ENCODE measurements around the gene PAX5. TPM values are rescaled to one million over a fixed set of nuclear protein-coding genes. Genes with fewer than 3 reads are reported as not detected.

The PAX5 gene
- total and polyA plus RNA-seq, 2 experiments from 2014 or later: not detected

DNA sequence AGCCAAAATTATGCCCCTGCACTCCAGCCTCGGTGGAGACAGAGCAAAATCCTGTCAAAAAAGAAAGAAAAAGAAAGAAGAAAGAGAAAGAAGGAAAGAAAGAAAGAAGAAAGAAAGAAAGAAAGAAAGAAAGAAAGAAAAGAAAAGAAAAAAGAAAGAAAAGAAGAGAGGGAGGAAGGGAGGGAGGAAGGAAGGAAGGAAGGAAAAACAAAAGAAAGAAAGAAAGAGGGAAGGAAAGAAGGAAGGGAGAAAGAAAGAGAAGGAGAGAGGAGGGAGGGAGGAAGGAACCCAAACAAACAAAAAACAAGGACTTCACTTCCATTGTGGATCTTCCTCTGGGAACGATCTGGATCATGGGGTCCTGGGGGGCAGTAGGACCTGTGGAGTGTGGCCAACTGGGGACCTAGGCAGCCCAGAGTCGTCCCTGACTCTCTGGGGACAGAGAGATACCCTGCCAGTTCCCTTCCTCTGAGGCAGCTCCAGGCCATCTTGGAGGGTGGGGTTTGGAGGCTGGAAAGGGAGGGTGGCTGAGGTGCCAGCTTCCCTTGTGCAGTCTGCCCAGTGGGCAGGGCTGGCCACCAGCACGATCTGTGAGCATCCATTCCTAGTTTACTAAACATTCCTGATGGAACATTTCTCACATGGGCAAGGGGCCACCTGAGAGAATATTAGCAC, 216.8 kb downstream of the PAX5 start:
- H3K4me3 ChIP-seq: no peak overlapping the region
- no peak for DNase-seq
- no peaks in the 10 kb centered on the region for H4K20me1 ChIP-seq (ENCODE audit: insufficient read depth)
- H3K9me3 ChIP-seq (ENCODE audit: low read depth): no peaks in the 10 kb centered on the region
- no peak overlapping the region for H3K9ac ChIP-seq
- H3K9me2 ChIP-seq (ENCODE audit: insufficient read depth): no peaks in the 10 kb centered on the region
- in situ Hi-C loops (cut with MboI): no loop called here
- H2AFZ ChIP-seq: no peak overlapping the region
- H3K36me3 ChIP-seq (ENCODE audit: low read depth): no peaks in the 10 kb centered on the region
- peaks cover 4% of the 10 kb centered on the region; the same call in 1 of the 2 replicates for H3K4me1 ChIP-seq (ENCODE audit: insufficient read depth)
- H3K27me3 ChIP-seq (replicated peaks; ENCODE audit: insufficient read depth): peaks cover 48% of the 10 kb centered on the region
- TF ChIP-seq EZH2phosphoT487 (IDR thresholded peaks at IDR 0.05; ENCODE audit: insufficient read depth, low read depth) (no peak), EZH2 (IDR thresholded peaks at IDR 0.05; ENCODE audit: insufficient read depth, poor library complexity, severe bottlenecking) (no peak)
- no peak overlapping the region for H3K27ac ChIP-seq
- H3F3A ChIP-seq (ENCODE audit: insufficient read depth): no peaks in the 10 kb centered on the region
- no peak overlapping the region for H3K4me2 ChIP-seq (ENCODE audit: unreplicated experiment)
- 24 to 25% methylated on average over 4 of the region's 4 CpGs for WGBS, 2 experiments (ENCODE audit: low coverage in 1 of 2, low lambda C conversion rate in 2 of 2, missing lambda C conversion rate in 2 of 2)
- no peaks in the 10 kb centered on the region for H3K79me2 ChIP-seq (ENCODE audit: insufficient read depth)

DNA sequence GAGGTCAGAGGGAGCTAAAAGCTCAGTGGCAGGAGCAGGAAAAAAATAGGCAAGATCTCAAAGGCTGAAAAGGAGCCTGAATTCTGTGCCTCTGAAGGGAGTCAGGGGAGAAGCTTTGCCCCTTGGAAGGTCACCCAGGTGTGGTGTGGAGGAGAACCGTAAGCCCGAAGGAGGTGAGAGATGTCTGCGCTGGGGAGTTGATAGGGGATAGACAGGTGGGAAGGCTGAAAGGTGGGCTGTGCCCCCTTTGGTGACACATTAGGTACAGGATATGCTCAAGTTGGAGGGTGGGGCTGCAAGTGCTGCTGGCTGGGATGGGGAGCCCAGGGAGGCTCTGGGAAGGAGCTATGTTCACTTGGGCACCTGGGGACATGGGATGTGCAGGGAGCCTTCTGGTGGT, 217.7 kb downstream of the PAX5 start:
- in situ Hi-C loops (cut with MboI): no loop called here
- Histone ChIP-seq H3K36me3 (ENCODE audit: low read depth) (no peaks in the 10 kb centered on the region), H3K27me3 (replicated peaks; ENCODE audit: insufficient read depth) (peaks cover 50% of the 10 kb centered on the region), H3F3A (ENCODE audit: insufficient read depth) (no peaks in the 10 kb centered on the region), H3K4me1 (ENCODE audit: insufficient read depth) (peaks cover 4% of the 10 kb centered on the region; the same call in 1 of the 2 replicates), H3K4me2 (ENCODE audit: unreplicated experiment) (no peak overlapping the region), H3K27ac (no peak overlapping the region), H3K9me3 (ENCODE audit: low read depth) (no peaks in the 10 kb centered on the region), H3K79me2 (ENCODE audit: insufficient read depth) (no peaks in the 10 kb centered on the region), H3K4me3 (no peak overlapping the region), H3K9ac (no peak overlapping the region), H2AFZ (no peak overlapping the region), H4K20me1 (ENCODE audit: insufficient read depth) (no peaks in the 10 kb centered on the region), H3K9me2 (ENCODE audit: insufficient read depth) (no peaks in the 10 kb centered on the region)
- TF ChIP-seq EZH2phosphoT487 (IDR thresholded peaks at IDR 0.05; ENCODE audit: insufficient read depth, low read depth) (no peak), EZH2 (IDR thresholded peaks at IDR 0.05; ENCODE audit: insufficient read depth, poor library complexity, severe bottlenecking) (no peak)
- 50 to 75% methylated on average over 3 of the region's 3 CpGs for WGBS, 2 experiments (ENCODE audit: low coverage in 1 of 2, low lambda C conversion rate in 2 of 2, missing lambda C conversion rate in 2 of 2)
- no peak for DNase-seq

DNA sequence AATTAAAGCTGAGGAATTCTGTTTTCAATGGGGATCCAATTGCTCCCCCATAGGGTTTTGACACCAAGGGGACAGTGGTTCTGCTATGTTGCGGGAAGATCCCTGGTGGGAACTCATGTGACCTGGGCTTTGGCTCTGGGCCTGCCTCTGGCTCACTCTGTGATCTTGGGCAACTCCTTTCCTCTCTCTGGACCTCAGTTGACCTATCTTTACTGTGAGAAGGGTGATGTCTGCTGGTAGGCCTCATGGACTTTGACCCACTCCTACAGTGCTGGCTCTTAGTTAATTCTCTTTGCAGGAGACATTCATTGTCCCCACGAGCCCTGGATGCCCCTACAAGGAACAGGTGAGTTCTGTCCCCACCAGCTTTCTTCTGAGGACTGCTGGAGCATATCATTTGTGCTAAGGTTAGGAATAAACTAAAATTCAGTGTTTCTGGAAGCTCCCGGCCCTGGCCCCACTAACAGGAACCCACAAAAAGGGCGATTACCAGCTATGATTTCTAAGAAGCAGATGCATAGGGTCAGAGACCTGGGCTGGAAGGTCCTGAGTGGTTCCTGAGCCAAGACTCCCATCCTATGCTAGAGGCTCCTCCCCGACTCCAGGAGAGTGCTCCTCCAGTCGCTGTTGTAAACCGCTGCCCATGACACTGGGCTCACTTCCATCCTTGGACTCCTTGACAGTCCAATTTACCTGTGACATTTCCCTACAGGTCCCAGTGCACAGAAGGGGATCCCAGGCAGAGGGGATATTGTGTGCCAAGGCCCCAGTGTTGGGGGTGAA, 218.3 kb downstream of the PAX5 start:
- H3K9ac ChIP-seq: no peak overlapping the region
- no peaks in the 10 kb centered on the region for H3K9me3 ChIP-seq (ENCODE audit: low read depth)
- H3K36me3 ChIP-seq (ENCODE audit: low read depth): no peaks in the 10 kb centered on the region
- no peaks in the 10 kb centered on the region for H3K9me2 ChIP-seq (ENCODE audit: insufficient read depth)
- H3K4me1 ChIP-seq (ENCODE audit: insufficient read depth): peaks cover 4% of the 10 kb centered on the region; the same call in 1 of the 2 replicates
- no peak overlapping the region for H3K4me3 ChIP-seq
- no peak overlapping the region for H3K4me2 ChIP-seq (ENCODE audit: unreplicated experiment)
- H4K20me1 ChIP-seq (ENCODE audit: insufficient read depth): no peaks in the 10 kb centered on the region
- no peaks in the 10 kb centered on the region for H3K79me2 ChIP-seq (ENCODE audit: insufficient read depth)
- DNase-seq: no peak
- no peak overlapping the region for H2AFZ ChIP-seq
- WGBS, 2 experiments (ENCODE audit: low coverage in 1 of 2, low lambda C conversion rate in 2 of 2, missing lambda C conversion rate in 2 of 2): 56 to 69% methylated on average over 7 of the region's 7 CpGs
- no peak overlapping the region for H3K27ac ChIP-seq
- TF ChIP-seq EZH2 (IDR thresholded peaks at IDR 0.05; ENCODE audit: insufficient read depth, poor library complexity, severe bottlenecking) (no peak), EZH2phosphoT487 (IDR thresholded peaks at IDR 0.05; ENCODE audit: insufficient read depth, low read depth) (no peak)
- in situ Hi-C loops (cut with MboI): no loop called here
- peaks cover 51% of the 10 kb centered on the region for H3K27me3 ChIP-seq (replicated peaks; ENCODE audit: insufficient read depth)
- H3F3A ChIP-seq (ENCODE audit: insufficient read depth): no peaks in the 10 kb centered on the region

DNA sequence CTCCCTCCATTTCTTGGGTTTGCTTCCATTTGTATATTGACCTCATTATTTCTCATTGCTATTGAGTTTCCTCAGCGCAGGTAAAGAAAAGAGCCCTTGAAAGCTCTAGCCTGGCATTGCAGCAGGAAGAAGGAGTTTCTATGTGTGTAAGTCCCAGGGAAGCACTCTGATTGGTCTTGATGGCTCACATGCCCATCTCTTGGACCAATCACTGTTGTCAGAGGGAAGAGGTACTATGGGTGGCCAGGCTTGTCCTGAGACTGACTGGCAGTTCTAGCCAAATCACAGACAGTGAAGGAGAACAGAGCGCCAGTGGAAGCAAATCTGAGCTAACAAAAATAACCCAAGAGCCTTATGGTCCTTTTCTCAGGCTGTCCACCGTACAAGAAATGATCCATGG, 219.0 kb downstream of the PAX5 start:
- Histone ChIP-seq H3K4me2 (ENCODE audit: unreplicated experiment) (no peak overlapping the region), H3K27ac (no peak overlapping the region), H3K4me3 (no peak overlapping the region), H3K79me2 (ENCODE audit: insufficient read depth) (no peaks in the 10 kb centered on the region), H4K20me1 (ENCODE audit: insufficient read depth) (no peaks in the 10 kb centered on the region), H2AFZ (no peak overlapping the region), H3K9me3 (ENCODE audit: low read depth) (no peaks in the 10 kb centered on the region), H3K4me1 (ENCODE audit: insufficient read depth) (peaks cover 4% of the 10 kb centered on the region; the same call in 1 of the 2 replicates), H3K9ac (no peak overlapping the region), H3K9me2 (ENCODE audit: insufficient read depth) (no peaks in the 10 kb centered on the region), H3F3A (ENCODE audit: insufficient read depth) (no peaks in the 10 kb centered on the region), H3K27me3 (replicated peaks; ENCODE audit: insufficient read depth) (peaks cover 54% of the 10 kb centered on the region), H3K36me3 (ENCODE audit: low read depth) (no peaks in the 10 kb centered on the region)
- in situ Hi-C loops (cut with MboI): no loop called here
- no peak for TF ChIP-seq EZH2phosphoT487 (IDR thresholded peaks at IDR 0.05; ENCODE audit: insufficient read depth, low read depth)
- no peak for TF ChIP-seq EZH2 (IDR thresholded peaks at IDR 0.05; ENCODE audit: insufficient read depth, poor library complexity, severe bottlenecking)
- no peak for DNase-seq
- 67 to 71% methylated on average over 3 of the region's 3 CpGs for WGBS, 2 experiments (ENCODE audit: low coverage in 1 of 2, low lambda C conversion rate in 2 of 2, missing lambda C conversion rate in 2 of 2)
